Ovary (tissue), 3 donors: ENCODE results near the gene GAREM1.

ENCODE experiments used
- EP300 ChIP-seq: sonication (generic); formaldehyde crosslinking; IDR thresholded peaks from one replicate; pipeline ENCODE4 v1.6.1; 2017; ENCODE audit warnings: antibody characterized with exemption
- TF ChIP-seq, protein P1 (sequence below), 3 donors: fragments of 450-650 bp in 2 of 3; fragments of 200-600 bp in 1 of 3; IDR thresholded peaks; one replicate each; pipeline versions ENCODE4 v1.5.1 to v1.8.0; 2016 to 2022; ENCODE audit warnings: antibody characterized with exemption in 3 of 3, mild to moderate bottlenecking in 1 of 3
- donor health status: DM: no; HTN: no; CAD: no.

DNA sequence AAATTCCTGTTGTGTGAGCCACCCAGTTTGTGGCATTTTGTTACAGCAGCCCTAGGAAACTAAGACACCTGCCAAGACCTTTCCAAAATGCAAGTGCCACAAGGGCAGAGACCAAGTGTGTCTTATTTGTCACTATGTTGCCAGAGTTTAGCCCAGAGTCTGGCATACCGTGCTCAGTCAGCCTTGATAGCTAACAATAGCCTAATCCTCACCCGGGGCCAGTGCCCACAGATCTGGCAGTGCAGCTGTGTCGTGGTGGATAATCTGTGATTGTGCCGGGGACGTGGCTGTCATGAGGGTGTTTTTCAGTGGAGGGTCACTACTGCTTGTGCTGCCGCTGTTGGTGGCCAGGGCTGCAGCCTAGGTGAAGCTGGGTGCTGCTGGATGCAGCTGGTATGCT, 227.3 kb downstream of the GAREM1 start:
- TF ChIP-seq, protein P1, sequence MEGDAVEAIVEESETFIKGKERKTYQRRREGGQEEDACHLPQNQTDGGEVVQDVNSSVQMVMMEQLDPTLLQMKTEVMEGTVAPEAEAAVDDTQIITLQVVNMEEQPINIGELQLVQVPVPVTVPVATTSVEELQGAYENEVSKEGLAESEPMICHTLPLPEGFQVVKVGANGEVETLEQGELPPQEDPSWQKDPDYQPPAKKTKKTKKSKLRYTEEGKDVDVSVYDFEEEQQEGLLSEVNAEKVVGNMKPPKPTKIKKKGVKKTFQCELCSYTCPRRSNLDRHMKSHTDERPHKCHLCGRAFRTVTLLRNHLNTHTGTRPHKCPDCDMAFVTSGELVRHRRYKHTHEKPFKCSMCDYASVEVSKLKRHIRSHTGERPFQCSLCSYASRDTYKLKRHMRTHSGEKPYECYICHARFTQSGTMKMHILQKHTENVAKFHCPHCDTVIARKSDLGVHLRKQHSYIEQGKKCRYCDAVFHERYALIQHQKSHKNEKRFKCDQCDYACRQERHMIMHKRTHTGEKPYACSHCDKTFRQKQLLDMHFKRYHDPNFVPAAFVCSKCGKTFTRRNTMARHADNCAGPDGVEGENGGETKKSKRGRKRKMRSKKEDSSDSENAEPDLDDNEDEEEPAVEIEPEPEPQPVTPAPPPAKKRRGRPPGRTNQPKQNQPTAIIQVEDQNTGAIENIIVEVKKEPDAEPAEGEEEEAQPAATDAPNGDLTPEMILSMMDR (IDR thresholded peaks at IDR 0.05) = no peak
- no peak for TF ChIP-seq EP300
